NCI-H187 treated with DMSO at 0.1 percent for 48 hours (cell line): ENCODE data around the gene GALNT9.
"Not testable (repeated sequence)": the region's sequence is repeated elsewhere in the genome, so short reads cannot be mapped to it uniquely, and the experiment has no call there.

Source experiments
- DNase-seq: peaks from one replicate; lab custom pipeline; 2025; lab: John Stamatoyannopoulos, UW

Gene GALNT9

DNA sequence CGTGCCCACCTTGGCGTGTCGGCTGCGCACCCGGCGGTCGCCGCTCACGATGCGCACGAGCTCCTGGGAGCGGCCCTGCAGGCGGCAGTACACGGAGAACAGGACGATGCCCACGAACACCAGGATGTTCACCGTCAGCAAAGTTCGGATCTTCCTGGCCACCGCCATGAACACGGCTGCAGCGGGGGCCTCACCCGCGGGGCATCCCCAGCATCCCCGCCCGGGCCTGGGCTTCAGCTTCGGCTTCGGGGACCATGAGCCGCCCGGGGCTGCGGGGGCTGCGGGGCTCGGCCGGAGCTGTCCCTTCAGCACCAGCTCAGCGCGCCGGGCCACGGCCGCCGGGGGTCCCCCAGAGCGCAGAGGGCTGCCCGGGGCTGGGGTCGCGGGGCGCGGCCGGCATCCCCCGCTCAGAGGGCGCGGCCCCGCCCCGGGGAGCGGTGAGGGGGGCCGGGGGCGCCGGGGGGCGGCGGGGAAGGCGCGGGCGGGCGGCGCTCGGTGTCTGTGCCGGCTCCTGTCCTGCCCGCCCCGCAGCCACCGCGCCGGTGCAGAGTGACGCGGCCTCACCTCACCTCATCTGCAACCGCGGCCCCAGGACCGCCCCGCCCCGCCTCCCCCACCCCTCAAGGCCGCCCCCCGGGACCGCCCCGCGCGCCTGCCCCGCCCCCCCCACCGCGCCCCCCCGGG, at the start of gene GALNT9:
Gene GALNT9, minus strand, starts transcription at position 554 of the 684 bp plus-strand sequence. Its CDS starts 386 bp downstream, at position 168.
- no peak for DNase-seq

DNA sequence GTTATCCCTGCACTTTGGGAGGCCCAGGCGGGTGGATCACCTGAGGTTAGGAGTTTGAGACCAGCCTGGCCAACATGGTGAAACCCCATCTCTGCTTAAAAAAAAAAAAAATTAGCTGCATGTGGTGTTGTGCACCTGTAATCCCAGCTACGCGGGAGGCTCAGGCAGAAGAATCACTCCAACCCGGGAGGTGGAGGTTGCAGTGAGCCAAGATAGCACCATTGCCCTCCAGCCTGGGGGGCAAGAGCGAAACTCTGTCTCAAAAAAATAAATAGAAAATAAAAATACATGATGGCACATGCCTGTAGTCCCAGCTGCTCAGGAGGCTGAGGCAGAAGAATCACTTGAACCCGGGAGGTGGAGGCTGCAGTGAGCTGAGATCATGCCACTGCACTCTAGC, 49.7 kb upstream of the GALNT9 start:
- DNase-seq = not testable (repeated sequence)

DNA sequence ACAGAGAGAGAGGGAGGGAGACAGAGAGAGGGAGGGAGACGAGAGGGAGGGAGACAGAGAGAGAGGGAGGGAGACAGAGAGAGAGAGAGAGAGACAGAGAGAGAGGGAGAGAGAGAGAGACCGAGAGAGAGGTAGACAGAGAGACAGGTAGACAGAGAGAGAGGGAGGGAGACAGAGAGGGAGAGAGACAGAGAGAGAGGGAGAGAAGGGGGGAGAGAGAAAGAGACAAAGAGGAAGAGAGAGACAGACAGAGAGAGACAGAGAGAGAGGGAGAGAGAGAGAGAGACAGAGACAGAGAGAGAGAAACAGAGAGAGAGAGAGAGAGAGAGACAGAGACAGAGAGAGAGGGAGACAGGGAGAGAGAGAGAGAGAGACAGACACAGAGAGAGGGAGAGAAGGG, 47.8 kb upstream of the GALNT9 start:
- no peak for DNase-seq

DNA sequence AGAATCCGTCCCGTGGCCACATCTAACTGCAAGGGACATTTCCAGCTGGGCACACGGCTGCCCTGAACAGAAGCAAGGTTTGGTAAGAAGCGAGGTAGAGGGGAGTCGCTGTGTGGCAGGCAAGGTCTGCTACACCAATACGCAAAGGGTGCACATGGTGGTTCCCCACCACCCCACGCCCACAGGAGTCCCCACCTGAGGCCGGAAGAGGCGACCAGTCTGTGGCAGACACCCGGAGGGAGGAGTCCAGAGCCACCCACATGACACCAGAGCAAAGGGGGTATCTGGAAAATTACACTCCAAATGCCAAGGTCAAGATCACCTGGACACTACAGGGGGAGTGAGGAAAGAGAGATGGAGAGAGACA, 47.1 kb upstream of the GALNT9 start:
- DNase-seq = no peak

DNA sequence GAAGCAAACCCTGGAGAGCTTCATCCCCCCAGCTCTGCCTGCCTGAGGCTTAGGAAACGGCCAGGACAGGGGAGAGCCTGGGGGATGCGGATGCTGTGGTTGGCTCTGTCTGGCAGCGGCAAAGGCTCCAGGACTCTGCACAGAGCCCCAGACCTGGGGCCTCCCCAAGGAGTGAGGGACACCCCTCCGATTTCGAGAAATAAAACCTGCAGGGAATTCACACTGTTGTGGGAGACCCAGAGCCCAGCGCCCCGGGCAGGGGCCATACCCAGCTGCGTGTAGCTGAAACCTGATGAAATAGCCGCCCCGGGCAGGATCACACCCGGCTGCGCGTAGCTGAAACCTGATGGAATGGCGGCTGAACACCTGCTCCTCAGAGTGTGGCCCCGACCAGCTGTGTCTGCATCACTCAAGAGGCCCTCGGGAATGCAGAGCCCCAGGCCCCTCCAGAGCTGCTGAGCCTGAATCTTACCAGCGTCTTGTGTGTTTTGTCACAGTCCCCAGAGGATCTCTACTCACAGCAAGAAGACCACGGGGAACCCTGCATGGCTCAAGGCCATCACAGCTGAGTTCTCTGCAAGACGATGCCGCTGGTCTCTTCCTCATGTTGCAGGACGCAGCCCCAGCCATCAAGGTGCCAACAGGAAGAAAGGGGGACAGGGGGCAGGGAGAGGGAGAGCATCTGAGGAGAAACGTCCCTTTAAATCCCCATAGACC, 46.5 kb upstream of the GALNT9 start:
- no peak for DNase-seq

DNA sequence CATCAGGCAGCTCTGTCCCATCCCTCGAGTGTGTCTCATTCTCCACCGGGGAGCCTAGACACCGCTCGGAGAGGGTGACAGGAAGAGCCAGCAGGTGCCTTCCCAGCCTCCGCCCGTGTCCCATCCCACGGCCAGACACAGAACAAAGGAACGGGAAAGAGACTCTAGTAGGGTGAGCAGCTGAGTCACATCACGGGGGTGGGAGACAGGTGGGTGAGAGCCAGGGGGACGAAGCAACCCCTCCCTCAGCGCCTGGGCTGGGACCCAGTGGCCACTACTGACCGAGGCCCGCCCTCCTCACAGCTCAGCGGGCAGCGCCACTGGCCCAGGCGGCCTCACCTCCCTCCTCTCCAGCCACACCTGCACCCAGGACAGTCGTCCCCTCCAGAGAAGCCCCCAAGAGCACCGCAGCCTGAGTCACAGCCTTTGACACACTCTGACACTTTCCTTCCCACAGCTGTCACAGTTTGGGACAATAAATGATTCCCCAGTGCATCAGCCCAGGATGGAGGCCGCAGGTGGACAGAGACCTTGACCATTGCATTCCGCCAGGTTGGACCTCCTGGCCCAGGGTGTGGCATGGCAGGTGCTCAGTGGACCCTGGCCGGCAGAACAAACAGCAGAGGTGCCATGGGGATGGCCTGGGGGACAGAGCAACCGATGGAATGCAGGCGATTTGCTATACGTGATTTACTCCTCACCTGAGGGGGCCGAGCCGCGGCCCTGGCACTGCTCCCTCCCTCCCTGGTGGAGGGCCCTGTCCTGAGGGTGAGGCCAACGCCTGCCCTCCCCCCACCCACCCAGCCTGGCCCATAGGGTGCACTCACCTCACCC, 45.4 kb upstream of the GALNT9 start:
- DNase-seq = no peak

DNA sequence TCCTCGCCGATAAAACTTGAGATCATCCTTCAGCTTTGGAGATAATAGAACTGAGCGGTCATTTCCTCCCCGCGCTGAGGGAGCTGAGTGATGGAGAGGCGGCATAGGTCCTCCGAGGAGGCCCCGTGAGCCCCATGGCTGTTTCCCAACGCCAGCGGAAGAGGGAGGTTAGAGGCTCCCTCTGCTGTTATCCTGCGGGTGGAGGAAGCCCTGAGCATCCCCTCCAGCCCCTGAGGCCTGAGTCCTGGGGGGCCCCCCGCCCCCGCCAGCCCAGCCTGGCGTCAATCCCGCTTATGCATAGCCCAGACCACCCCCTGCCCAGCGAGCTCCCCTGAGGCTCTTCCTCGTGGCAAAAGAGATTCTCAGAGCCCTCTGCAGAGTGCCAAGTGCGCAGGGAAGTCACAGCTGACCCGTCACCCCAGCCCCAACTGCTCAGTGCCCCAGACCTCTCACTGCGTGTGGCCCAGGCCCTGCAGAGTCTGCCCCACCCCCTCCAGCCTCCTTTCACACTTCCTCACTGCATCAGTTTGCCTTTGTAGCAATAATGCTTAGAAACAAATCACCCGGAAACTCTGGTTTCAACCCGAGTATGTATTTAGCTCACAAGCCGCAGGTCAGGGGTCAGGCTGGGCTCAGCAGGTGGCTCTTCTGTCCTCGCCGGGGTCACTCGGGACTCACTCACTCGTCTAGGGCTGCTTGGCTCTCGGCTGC, 44.7 kb upstream of the GALNT9 start:
- no peak for DNase-seq

DNA sequence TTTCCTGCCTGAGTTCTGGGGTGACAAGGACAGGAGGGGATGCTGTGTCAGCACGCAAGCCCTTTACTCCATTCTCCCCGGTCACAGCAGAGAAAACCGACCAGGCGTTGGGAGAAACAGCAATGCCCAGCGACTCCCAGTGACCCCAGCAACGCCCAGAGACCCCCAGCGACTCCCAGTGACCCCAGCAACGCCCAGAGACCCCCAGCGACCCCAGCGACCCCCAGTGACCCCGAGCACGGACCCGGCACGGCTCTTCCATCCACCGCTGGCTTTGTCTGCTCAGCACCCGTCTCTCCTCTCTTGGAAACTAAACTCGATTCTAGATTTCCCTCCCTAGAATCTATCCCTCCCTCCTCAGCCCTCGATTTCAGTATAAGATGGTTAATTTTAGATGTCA, 38.5 kb upstream of the GALNT9 start:
- DNase-seq = no peak

DNA sequence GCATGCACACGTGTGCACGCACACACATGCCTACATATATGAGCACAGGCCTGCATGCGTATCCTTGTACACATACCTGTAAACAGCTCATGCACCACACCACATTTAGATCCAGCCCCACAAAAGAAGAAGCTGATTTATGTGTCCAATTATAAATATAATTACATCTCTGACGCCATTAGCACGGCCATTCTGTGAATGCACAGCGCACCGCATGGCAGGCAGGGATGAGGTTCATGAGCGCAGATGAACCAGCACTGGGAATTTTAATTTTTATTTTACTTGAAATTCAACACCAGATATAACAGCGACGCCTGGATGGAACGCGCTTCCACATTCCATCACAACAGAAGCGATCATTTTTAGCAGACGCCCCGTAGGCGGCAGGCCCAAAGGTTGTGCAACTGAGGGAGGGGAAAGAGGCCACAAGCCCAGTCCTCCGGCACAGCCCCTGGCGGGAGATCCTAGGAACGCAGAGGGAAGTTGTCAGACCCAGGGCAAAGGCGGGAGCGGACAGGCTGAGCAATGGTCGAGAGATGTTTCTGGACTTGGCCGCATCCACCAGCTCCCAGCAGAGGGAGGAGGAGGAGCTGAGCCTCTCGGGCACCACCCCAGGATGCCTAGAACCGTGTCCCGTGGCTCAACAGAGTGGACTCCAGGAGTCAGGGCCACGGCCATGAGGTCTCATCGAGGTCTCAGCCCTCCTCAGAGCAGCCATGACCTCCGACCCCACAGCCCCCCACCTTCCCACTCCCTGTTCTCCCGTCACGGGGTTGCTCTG, 37.9 kb upstream of the GALNT9 start:
- no peak for DNase-seq

DNA sequence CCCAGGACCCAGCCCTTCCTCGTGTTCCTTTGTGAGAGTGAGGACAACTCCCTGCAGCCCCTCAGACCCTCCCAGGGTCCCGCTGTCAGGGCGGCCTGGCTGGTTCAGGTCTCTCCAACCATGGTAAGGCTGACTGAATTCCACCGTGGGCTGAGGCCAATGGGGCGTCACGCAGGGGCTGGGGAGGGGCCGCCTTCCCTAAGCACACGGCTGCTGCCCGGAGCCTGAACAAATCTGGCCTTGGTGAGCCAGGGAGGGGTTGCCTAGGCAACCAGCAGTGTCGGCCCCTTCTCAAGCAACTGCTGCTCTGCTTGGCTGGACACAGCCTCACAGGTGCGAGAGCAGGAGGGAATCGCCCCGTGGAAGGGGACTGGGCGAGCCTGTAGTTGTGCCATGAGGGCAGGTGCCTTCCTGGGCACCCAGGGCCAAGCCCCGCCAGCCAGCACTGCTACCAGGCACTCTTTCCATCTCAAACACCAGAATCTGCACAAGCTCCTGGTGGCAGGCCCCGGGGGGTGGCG, 37.0 kb upstream of the GALNT9 start:
- no peak for DNase-seq

DNA sequence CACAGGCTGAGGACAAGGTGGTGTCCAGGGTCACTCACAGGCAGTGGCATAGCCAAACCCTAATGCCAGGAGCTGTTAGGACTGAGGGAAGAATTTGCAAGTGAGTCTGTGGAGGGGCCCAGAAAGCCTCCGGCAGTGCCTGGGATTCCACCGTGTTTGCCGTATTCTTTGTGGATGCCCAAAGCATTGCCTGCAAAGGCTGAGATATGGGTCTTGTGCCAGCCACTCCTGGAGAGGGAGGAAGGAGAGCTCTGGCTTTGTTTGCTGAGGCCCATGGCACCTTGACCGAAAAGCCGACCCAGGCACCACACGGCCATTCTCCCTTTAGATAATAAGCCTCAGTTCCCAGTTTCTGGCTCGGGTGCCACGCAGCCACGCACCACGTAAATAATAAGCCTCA, 35.8 kb upstream of the GALNT9 start:
- no peak for DNase-seq

DNA sequence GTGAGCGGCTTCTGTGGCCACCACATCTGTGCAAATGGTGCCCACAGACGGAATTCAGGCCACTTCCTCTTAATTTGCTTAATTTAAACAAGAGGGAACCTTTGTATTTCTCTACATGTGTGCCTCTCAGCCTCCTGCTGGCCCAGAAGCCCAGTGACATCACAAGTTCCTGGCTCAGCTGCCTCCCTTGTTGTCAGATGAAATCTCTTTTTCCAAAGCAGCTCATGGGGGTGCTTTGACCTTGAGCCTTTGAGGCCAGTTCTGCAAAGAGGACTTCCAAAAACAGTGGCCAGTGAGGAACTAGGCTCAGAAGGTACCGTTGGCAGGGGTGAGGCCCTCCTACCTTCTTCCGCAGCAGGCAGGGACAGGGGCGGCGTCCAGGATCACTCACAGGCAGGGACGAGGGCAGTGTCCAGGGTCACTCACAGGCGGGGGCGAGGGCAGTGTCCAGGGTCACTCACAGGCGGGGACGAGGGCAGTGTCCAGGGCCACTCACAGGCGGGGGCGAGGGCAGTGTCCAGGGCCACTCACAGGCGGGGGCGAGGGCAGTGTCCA, 35.0 kb upstream of the GALNT9 start:
- DNase-seq = no peak

DNA sequence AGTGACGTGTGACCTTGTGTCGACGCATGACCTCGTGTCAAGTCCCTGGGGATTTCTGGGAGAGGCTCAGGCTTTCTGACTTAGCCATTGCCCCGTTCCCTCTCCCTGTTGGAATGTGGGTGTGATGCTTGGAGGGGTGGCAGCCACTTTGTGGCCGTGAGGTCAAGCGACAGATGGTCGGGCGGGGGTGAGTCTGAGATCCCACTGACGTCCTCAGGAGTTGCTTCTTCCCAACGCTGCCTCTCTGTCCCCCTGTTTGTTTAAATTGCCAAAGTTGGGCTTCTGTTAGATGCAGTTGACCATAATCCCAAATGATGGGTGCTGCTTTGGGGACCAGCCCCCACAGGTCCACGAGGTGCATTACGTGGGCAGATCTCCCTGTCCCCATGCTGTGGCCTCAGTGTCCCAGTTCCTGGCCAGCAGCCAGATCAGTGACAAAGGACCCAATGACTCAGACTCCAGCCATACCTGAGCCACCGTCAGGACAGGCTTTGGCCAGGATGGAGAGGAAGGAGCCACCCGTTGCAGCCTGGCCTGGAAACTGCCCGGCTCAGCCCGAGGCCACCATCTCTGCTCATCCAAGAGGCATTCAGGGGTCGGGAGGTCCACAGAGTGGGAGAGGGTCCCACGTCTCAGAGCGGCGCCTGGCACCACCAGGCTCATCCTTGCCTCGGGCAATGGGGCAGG, 34.4 kb upstream of the GALNT9 start:
- no peak for DNase-seq

DNA sequence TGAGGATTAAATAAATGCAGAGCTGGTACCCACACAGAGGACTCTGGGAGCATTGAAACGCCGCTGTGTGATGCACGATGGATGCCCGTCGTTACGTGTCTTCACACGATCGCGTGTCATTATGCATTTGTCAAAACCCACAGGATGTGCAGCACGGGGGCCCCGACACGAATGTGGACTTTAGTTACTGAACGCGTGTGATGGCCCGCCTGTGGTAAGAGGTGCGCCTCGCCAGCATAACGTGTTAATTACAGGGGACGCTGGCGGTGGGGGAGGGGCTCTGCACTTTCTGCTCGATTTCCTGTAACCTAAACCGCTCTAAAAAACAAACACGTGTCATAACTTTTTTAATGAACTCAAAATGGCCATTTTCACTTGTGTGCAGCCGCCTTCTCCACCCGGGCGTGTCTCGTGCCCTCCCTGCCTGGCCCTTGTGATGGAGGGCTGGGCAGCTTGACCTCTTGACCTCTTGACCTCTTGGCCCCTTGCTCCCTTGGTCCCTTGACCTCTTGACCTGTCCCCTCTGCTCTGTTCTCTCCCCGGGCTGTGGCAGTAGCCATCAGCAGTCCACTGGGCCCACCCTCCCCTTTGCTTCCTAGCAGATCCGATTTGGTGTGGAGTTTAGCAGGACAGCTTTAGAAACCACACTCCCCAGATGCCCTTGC, 33.7 kb upstream of the GALNT9 start:
- no peak for DNase-seq

DNA sequence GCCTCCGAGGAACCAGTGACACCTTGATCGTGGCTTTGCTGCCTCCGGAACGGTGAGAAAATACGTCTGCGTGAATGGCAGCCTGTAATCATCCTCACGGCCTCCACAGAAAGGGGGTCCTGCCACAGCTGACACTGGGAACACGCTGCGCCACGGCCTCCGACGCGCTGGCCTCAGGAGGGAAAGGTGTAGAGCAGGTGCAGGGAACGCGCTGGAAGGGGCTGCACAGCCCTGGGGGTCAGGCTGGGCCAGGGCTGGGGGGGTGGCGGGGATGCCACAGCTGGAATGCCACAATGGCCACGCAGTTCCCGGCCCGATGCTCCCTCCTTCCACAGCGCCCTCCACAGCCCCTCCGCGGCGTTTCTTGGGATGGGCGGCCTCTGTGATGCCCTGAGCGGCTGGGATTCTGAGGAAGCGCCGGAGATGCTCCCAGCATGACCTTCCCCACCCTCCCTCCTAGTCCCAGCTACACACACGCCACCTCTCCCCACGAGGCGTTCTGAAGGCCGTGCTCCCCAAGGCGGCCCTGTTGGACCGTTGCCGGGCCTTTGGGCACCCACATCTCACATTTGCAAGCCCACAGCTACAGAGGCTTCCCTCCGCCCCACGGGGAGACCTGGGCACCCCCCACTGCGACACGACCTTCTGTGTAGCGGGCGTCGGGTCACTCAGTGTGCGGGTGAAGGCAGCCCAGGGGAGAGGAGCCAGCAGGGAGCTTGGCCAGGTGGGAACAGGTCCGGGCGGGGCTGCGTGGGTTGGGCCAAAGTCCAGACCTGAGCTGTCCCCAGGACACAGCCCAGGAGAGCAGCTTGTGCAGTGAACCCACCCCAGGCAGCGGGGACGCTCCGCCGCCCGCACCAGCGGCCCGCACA, 31.8 kb upstream of the GALNT9 start:
- no peak for DNase-seq

DNA sequence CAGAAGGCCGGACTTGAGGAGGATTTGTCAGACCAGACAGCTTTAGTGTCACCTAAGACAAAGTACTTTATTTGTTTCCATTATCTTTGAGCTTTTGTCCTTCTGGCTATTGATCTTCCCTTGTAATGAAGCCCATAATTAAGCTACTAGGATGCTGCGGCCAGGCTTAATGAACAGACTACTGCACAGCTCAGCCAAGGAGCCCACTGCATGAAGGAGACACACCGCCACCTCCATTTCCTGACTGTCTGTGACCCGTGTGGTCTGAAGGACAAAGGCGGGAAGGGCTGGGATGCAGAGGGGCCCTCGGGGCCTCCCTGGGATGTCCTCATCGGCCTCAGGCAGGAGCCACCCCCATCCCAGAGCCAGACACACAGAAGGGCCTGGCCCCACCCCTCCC, 31.0 kb upstream of the GALNT9 start:
- DNase-seq = no peak

DNA sequence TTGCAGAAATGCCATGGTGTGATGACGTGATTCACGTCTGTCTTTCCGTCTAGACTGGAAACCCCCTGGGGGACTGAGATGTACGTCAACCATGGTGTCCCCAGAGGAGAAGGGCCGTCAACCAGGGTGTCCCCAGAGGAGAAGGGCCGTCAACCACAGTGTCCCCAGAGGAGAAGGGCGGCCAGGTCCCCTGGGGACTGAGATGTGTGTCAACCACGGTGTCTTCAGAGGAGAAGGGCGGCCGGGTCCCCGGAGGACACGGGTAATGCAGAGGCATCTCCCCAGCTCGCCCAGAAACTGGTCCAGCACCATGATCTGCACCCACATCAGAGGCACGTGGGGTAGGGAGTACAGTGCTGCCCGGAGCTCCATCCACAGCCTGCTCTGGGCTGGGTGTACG, 30.6 kb upstream of the GALNT9 start:
- DNase-seq = no peak

DNA sequence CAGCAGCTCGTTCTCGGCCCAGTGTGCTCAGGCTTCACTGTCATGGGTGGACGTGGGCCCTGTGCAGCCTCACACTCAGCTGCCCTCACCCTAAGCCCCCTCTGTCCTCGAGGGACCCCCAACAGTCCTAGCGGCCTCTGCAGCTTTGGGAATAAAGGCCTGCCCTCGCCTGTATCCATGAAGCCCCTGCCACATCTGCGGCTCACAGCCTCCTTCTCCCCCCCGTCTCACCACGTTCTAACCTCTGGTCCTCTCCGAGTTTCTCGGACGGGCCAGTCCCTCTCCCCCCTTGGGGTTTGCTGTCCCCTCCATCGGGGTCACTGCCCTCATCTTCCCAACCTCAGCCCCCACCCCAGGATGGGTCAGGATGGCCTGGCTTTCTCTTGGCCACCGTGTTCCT, 30.2 kb upstream of the GALNT9 start:
- DNase-seq = no peak
